RWPE1 (cell line): ENCODE results near the gene KCNQ5.

Experiments used
- CTCF ChIA-PET: fragments of 350-600 bp; sonication (Branson Sonifier 250); formaldehyde crosslinking; extraction: SDS; loops from one replicate; lab custom pipeline; 2021; lab: Yijun Ruan, JAX
- POLR2A ChIA-PET: fragments of 400-600 bp; formaldehyde crosslinking; extraction: SDS; loops from one replicate; lab custom pipeline; 2020; ENCODE audit warnings: antibody characterized with exemption; ENCODE audit not compliant: low non-redundant PET; lab: Yijun Ruan, JAX
- DNase-seq: peaks from one replicate; pipeline ENCODE4 v3.0.0; 2012; ENCODE audit warnings: low spot score
- H3K27ac ChIP-seq: fragments of 450-650 bp; 2 replicates; pipeline ENCODE4 v1.5.1; 2017
- TF ChIP-seq, protein P1 (sequence below): fragments of 450-650 bp; conservative IDR thresholded peaks from 2 replicates; pipeline ENCODE4 v1.5.1; 2017; ENCODE audit warnings: low read depth, mild to moderate bottlenecking

The KCNQ5 gene

DNA sequence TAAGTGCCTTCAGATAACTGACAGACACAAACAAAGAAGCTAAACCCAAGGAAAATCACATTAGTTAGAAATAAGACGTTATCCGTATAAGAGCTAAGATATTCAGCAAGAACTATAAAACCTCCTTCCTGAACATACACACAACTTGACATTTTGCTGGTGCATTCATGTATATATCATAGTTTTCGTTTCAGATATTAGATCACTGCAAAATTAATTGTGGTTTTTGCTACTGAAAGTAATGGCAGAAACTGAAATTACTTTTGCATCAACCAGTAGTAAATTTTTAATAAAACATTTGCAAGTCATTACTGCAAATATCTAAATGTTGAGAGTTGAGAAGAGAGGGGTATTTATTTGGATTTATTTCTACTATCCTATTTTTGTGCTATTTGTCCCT, 26.1 kb upstream of the KCNQ5 start:
- DNase-seq: no peak
- H3K27ac ChIP-seq: no peak overlapping the region
- TF ChIP-seq, protein P1, sequence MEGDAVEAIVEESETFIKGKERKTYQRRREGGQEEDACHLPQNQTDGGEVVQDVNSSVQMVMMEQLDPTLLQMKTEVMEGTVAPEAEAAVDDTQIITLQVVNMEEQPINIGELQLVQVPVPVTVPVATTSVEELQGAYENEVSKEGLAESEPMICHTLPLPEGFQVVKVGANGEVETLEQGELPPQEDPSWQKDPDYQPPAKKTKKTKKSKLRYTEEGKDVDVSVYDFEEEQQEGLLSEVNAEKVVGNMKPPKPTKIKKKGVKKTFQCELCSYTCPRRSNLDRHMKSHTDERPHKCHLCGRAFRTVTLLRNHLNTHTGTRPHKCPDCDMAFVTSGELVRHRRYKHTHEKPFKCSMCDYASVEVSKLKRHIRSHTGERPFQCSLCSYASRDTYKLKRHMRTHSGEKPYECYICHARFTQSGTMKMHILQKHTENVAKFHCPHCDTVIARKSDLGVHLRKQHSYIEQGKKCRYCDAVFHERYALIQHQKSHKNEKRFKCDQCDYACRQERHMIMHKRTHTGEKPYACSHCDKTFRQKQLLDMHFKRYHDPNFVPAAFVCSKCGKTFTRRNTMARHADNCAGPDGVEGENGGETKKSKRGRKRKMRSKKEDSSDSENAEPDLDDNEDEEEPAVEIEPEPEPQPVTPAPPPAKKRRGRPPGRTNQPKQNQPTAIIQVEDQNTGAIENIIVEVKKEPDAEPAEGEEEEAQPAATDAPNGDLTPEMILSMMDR: no peak
- POLR2A ChIA-PET: no interaction called here
- CTCF ChIA-PET: no interaction called here

DNA sequence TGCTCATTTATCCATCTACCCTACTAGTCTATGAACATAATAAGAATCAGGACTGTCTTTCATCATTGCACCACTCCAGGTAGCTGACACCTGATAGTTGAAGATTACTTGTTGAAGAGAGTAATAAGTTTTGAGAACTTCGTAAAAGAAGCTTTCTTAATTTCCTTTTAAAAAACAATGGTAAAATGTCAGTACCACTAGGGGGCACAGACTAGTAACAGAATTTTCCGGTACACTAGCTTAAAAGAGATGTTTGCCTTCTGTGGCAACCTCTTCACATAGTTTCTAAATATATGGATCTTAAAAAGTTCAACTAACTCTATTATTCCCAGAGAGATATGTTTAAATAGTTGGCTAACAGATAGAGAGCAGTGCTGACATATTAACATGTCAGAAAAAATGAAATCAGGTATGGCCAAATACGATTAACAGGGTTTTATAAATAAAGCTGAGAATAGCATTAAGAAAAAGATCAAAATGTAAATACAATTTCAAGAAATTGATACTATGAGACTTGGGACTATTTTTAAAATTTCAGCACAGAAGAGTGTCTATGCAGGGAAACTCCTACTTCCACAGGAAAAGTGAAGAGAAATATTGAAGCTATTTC, 5.4 kb upstream of the KCNQ5 start:
- no peak for DNase-seq
- ChIA-PET POLR2A (no interaction called here), CTCF (interaction anchor here (0.6 to 3.9 kb wide), 23 partner anchors 10 to 710 kb away, joined by 3 to 48 read pairs (median 4); no protein-coding TSS in a partner anchor)
- H3K27ac ChIP-seq: no peak overlapping the region
- TF ChIP-seq, protein P1: peak; percentile 78

DNA sequence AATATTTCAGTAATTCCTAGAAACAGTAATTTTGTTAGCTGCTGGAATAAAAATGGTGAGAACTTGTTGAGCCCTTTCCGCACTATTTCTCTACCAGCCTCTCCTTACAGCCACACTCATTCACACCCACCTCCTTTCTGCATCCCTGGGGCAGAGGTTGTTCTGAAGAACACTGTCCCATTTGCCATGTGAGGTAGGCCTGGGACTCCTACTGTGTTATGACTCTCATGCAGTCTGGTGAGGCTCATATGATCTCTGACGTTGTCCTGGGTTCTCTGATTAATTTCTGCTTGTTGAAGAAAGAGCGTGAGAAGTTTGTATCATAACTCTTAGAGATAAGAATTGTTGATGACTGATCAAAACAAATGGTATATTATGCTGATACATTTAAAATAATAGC, 4.1 kb upstream of the KCNQ5 start:
- TF ChIP-seq, protein P1: no peak
- ChIA-PET POLR2A (no interaction called here), CTCF (interaction anchor here (0.7 to 3.9 kb wide), 3 partner anchors 89 to 513 kb away, joined by 3 to 48 read pairs (median 4); no protein-coding TSS in a partner anchor)
- no peak overlapping the region for H3K27ac ChIP-seq
- DNase-seq: no peak

- POLR2A ChIA-PET: no interaction called here
- CTCF ChIA-PET: interaction anchor here (1.5 kb wide), 1 partner anchor 510 kb away, joined by 7 read pairs; no protein-coding TSS in a partner anchor
- no peak for DNase-seq
- TF ChIP-seq, protein P1: no peak
- no peak overlapping the region for H3K27ac ChIP-seq
Measured at GRCh38 chr6:72619883-72620696, 1.8 kb upstream of the KCNQ5 start.

DNA sequence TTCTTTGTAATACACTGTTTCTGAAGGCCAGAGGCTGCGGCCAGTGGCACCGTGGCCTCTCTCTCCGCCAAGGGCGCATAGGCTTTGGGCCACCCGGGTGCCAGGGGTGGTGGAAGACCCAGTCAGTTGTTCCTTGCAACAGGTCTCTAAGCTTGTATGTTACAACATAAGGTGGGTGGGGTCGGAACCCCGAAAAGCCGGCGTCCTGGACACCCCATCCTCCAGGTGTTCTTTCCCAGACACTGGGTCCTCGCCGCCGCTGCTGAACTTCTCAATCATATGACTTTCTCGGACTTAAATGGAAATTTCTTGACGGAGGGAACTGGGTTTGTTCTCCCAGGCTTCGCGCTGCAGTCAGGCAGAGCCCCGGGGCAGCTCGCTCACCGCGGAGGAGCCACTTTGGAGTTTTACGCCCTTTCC, 983 bp upstream of the KCNQ5 start:
- no peak for DNase-seq
- ChIA-PET POLR2A (no interaction called here), CTCF (interaction anchor here (0.5 to 1.5 kb wide), 2 partner anchors 503 to 509 kb away, joined by 3 to 7 read pairs; no protein-coding TSS in a partner anchor)
- TF ChIP-seq, protein P1: no peak
- peak overlapping the region; percentile 73; the same call in 1 of the 2 replicates for H3K27ac ChIP-seq
